Testis (tissue), 3 donors: ENCODE results near the gene SLC7A6OS. TPM values are rescaled to one million over a fixed set of nuclear protein-coding genes. Genes with fewer than 3 reads are reported as not detected.

Source experiments
- DNase-seq: peaks from one replicate; pipeline ENCODE4 v3.0.0-alpha.2; 2019
- H3K27ac ChIP-seq, 2 donors: fragments of 200-600 bp; sonication (generic); one replicate each; pipeline ENCODE4 v1.5.1; 2019
- H3K27me3 ChIP-seq: fragments of 200-600 bp; sonication (generic); one replicate; pipeline ENCODE4 v1.5.1; 2019
- H3K36me3 ChIP-seq: fragments of 200-600 bp; sonication (generic); one replicate; pipeline ENCODE4 v1.5.1; 2017; ENCODE audit warnings: low read depth; ENCODE audit errors: missing control alignments
- H3K4me1 ChIP-seq: fragments of 200-600 bp; sonication (generic); one replicate; pipeline ENCODE4 v1.5.1; 2019
- H3K4me3 ChIP-seq, 2 donors: fragments of 200-600 bp; sonication (generic); one replicate each; pipeline ENCODE4 v1.5.1; 2017 to 2019
- H3K9me3 ChIP-seq: fragments of 200-600 bp; sonication (generic); one replicate; pipeline ENCODE4 v1.5.1; 2017
- POLR2A ChIP-seq: fragments of 450-650 bp; IDR thresholded peaks from one replicate; pipeline ENCODE4 v1.6.1; 2017; ENCODE audit warnings: antibody characterized with exemption, mild to moderate bottlenecking, moderate library complexity
- WGBS, 2 donors: methylation state at CpG; one replicate each; pipeline ENCODE4 v1.1.5; 2018; 5-methylcytosine and 5-hydroxymethylcytosine counted together
- intact Hi-C: fragments of 100-400 bp; cut with DNase I; formaldehyde crosslinking; loops from one replicate; pipeline ENCODE4 v1.15.1; 2023; ENCODE audit warnings: low total_unique reads
- polyA plus RNA-seq: library from polyadenylated mRNA; stranded (reverse); fragments of 350-450 nt; fragmentation: Illumina TruSeq; extraction: RNeasy Lipid Tissue Mini Kit (QIAGEN cat#74804); gene quantifications from one replicate; pipeline ENCODE4 v1.2.3, GENCODE V29; 2014; ENCODE audit warnings: low read depth, low replicate concordance; ENCODE audit not compliant: insufficient read depth
- total RNA-seq, 2 donors: library from RNA; depleted of rRNA; stranded (reverse); fragments of >200 nt; gene quantifications; one replicate each; pipeline ENCODE4 v1.2.3, GENCODE V29; 2016
- TF ChIP-seq, protein P1 (sequence below), 3 experiments: fragments of 450-650 bp in 2 of 3; fragments of 200-600 bp in 1 of 3; sonication (generic) in 1 of 3; IDR thresholded peaks; one replicate each; pipeline ENCODE4 v1.5.1; 2016 to 2019; ENCODE audit warnings: antibody characterized with exemption in 3 of 3, mild to moderate bottlenecking in 2 of 3, moderate library complexity in 1 of 3

Gene SLC7A6OS
- total and polyA plus RNA-seq, 3 donors from 2014 or later: 14.7 to 25.8 (median 24.3) TPM

- no peaks in the 10 kb centered on the region for H3K27me3 ChIP-seq
- TF ChIP-seq POLR2A: no peak
- TF ChIP-seq, protein P1, sequence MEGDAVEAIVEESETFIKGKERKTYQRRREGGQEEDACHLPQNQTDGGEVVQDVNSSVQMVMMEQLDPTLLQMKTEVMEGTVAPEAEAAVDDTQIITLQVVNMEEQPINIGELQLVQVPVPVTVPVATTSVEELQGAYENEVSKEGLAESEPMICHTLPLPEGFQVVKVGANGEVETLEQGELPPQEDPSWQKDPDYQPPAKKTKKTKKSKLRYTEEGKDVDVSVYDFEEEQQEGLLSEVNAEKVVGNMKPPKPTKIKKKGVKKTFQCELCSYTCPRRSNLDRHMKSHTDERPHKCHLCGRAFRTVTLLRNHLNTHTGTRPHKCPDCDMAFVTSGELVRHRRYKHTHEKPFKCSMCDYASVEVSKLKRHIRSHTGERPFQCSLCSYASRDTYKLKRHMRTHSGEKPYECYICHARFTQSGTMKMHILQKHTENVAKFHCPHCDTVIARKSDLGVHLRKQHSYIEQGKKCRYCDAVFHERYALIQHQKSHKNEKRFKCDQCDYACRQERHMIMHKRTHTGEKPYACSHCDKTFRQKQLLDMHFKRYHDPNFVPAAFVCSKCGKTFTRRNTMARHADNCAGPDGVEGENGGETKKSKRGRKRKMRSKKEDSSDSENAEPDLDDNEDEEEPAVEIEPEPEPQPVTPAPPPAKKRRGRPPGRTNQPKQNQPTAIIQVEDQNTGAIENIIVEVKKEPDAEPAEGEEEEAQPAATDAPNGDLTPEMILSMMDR (IDR thresholded peaks at IDR 0.05): no peak
- no peaks in the 10 kb centered on the region for H3K9me3 ChIP-seq
- intact Hi-C loops: no loop called here
- no peaks in the 10 kb centered on the region for H3K36me3 ChIP-seq
- H3K27ac ChIP-seq: no peak overlapping the region
- WGBS, 2 donors: 54 to 62% methylated on average over 3 of the region's 3 CpGs
- H3K4me1 ChIP-seq: peaks cover 6% of the 10 kb centered on the region
- no peak for DNase-seq
- no peak overlapping the region for H3K4me3 ChIP-seq
These were observed 12.8 kb downstream of the SLC7A6OS start for GRCh38 chr16:68297908-68298307.

DNA sequence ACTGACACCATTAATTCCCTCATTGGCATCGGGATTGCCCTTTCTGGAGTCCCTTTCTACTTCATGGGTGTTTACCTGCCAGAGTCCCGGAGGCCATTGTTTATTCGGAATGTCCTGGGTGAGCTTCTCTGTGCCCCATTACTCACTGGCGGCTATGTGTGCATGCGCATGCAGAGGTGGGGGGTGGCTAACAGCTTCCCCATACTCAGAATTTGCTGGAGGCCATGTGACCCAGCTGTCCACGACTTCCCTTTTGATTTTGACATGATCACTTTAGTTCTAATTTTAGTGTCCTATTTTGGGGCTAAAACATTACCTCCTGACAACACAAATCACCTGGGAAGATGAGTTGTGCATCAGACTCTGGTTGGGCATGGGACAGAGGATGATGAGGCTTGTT is 14.1 kb downstream of the SLC7A6OS start:
- H3K27me3 ChIP-seq: no peaks in the 10 kb centered on the region
- no peak overlapping the region for H3K4me3 ChIP-seq
- no peak for TF ChIP-seq POLR2A
- TF ChIP-seq, protein P1 (IDR thresholded peaks at IDR 0.05): no peak
- H3K4me1 ChIP-seq: peaks cover 6% of the 10 kb centered on the region
- WGBS, 2 donors: 77 to 89% methylated on average over 6 of the region's 6 CpGs
- peak overlapping the region in 1 of 2 donors; percentile 26 for H3K27ac ChIP-seq
- DNase-seq: no peak
- H3K36me3 ChIP-seq: no peaks in the 10 kb centered on the region
- intact Hi-C loops: no loop called here
- H3K9me3 ChIP-seq: no peaks in the 10 kb centered on the region

GRCh38 chr16:68296291-68296690 is 14.5 kb downstream of the SLC7A6OS start:
- no peaks in the 10 kb centered on the region for H3K27me3 ChIP-seq
- peak; percentile 44 for DNase-seq
- WGBS, 2 donors: 40 to 53% methylated on average over 12 of the region's 12 CpGs
- H3K27ac ChIP-seq: peak overlapping the region in 1 of 2 donors; percentile 26
- H3K4me1 ChIP-seq: peaks cover 6% of the 10 kb centered on the region
- H3K36me3 ChIP-seq: no peaks in the 10 kb centered on the region
- no peaks in the 10 kb centered on the region for H3K9me3 ChIP-seq
- no peak overlapping the region for H3K4me3 ChIP-seq
- TF ChIP-seq POLR2A: no peak
- TF ChIP-seq, protein P1 (IDR thresholded peaks at IDR 0.05): no peak
- intact Hi-C loops: no loop called here

- Histone ChIP-seq H3K27ac (no peak overlapping the region), H3K4me1 (peaks cover 7% of the 10 kb centered on the region), H3K4me3 (no peak overlapping the region), H3K36me3 (no peaks in the 10 kb centered on the region), H3K9me3 (no peaks in the 10 kb centered on the region), H3K27me3 (no peaks in the 10 kb centered on the region)
- 94 to 99% methylated on average over 5 of the region's 5 CpGs for WGBS, 2 donors
- intact Hi-C loops: no loop called here
- DNase-seq: no peak
- TF ChIP-seq, protein P1 (IDR thresholded peaks at IDR 0.05): no peak
- no peak for TF ChIP-seq POLR2A
These were observed 18.3 kb downstream of the SLC7A6OS start for GRCh38 chr16:68292425-68292824.

DNA sequence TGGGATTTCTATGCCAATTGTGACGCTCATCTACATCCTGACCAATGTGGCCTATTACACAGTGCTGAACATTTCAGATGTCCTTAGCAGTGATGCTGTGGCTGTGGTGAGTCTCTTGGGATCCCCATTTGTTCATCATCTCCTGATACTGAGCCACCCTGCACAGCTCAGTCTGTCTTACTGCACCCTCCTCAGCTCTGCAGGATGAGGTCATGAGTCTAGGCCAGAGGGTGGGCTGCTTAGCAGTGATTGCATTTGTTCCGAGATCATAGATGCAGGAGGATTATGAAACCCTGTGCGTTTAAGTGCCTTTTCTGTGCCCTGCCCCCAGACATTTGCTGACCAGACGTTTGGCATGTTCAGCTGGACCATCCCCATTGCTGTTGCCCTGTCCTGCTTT is 19.5 kb downstream of the SLC7A6OS start:
- 92 to 97% methylated on average over 3 to 4 of the region's 4 CpGs for WGBS, 2 donors
- H3K4me1 ChIP-seq: peaks cover 8% of the 10 kb centered on the region
- H3K36me3 ChIP-seq: no peaks in the 10 kb centered on the region
- no peak overlapping the region for H3K4me3 ChIP-seq
- H3K27ac ChIP-seq: no peak overlapping the region
- intact Hi-C loops: no loop called here
- H3K9me3 ChIP-seq: no peaks in the 10 kb centered on the region
- no peak for TF ChIP-seq POLR2A
- TF ChIP-seq, protein P1 (IDR thresholded peaks at IDR 0.05): no peak
- no peaks in the 10 kb centered on the region for H3K27me3 ChIP-seq
- DNase-seq: no peak
